ENCODE results near the gene MPI.

MPI gene

GRCh38 chr15:74901612-74902063 is 11.8 kb downstream of the MPI start:
- H3K9ac ChIP-seq (ENCODE audit: low read length in 5 of 5) = peak overlapping the region in 1 of 5 donors; percentile 17
- peaks cover 8 to 73% (median 62%) of the 10 kb centered on the region in 5 donors for H3K36me3 ChIP-seq (ENCODE audit: control insufficient read depth in 5 of 5, insufficient read depth in 5 of 5, low read length in 5 of 5)
- H3K27ac ChIP-seq (ENCODE audit: low read depth, low read length) = peak overlapping the region; percentile 22
- H3K4me3 ChIP-seq (ENCODE audit: low read depth in 1 of 5, low read length in 5 of 5) = no peak overlapping the region
- peaks cover 5 to 48% (median 43%) of the 10 kb centered on the region in 5 donors for H3K4me1 ChIP-seq (ENCODE audit: control insufficient read depth in 5 of 5, insufficient read depth in 5 of 5, low read length in 5 of 5)
- H3K27me3 ChIP-seq (ENCODE audit: control insufficient read depth in 5 of 5, insufficient read depth in 4 of 5, low read length in 5 of 5) = no peaks in the 10 kb centered on the region
- no peaks in the 10 kb centered on the region for H3K9me3 ChIP-seq (ENCODE audit: control insufficient read depth in 5 of 5, low read length in 5 of 5)

- Histone ChIP-seq H3K27me3 (ENCODE audit: control insufficient read depth in 5 of 5, insufficient read depth in 4 of 5, low read length in 5 of 5) (no peaks in the 10 kb centered on the region), H3K36me3 (ENCODE audit: control insufficient read depth in 5 of 5, insufficient read depth in 5 of 5, low read length in 5 of 5) (peaks cover 8 to 66% (median 56%) of the 10 kb centered on the region in 5 donors), H3K9ac (ENCODE audit: low read length in 5 of 5) (peak overlapping the region in 1 of 5 donors; percentile 29), H3K27ac (ENCODE audit: low read depth, low read length) (peak overlapping the region; percentile 22), H3K4me3 (ENCODE audit: low read depth in 1 of 5, low read length in 5 of 5) (no peak overlapping the region), H3K4me1 (ENCODE audit: control insufficient read depth in 5 of 5, insufficient read depth in 5 of 5, low read length in 5 of 5) (peaks cover 5 to 49% (median 48%) of the 10 kb centered on the region in 5 donors), H3K9me3 (ENCODE audit: control insufficient read depth in 5 of 5, low read length in 5 of 5) (no peaks in the 10 kb centered on the region)
Measured at GRCh38 chr15:74902295-74903075, 12.6 kb downstream of the MPI start.

- H3K27ac ChIP-seq (ENCODE audit: low read depth, low read length) = peak overlapping the region; percentile 33
- no peaks in the 10 kb centered on the region for H3K9me3 ChIP-seq (ENCODE audit: control insufficient read depth in 5 of 5, low read length in 5 of 5)
- H3K4me3 ChIP-seq (ENCODE audit: low read depth in 1 of 5, low read length in 5 of 5) = no peak overlapping the region
- H3K4me1 ChIP-seq (ENCODE audit: control insufficient read depth in 5 of 5, insufficient read depth in 5 of 5, low read length in 5 of 5) = peaks cover 5 to 54% (median 51%) of the 10 kb centered on the region in 5 donors
- H3K36me3 ChIP-seq (ENCODE audit: control insufficient read depth in 5 of 5, insufficient read depth in 5 of 5, low read length in 5 of 5) = peaks cover 8 to 56% (median 46%) of the 10 kb centered on the region in 5 donors
- H3K27me3 ChIP-seq (ENCODE audit: control insufficient read depth in 5 of 5, insufficient read depth in 4 of 5, low read length in 5 of 5) = no peaks in the 10 kb centered on the region
- peak overlapping the region in 1 of 5 donors; percentile 17 for H3K9ac ChIP-seq (ENCODE audit: low read length in 5 of 5)
Measured at GRCh38 chr15:74903676-74904075, 13.8 kb downstream of the MPI start.

GRCh38 chr15:74904190-74904805 is 14.5 kb downstream of the MPI start:
- Histone ChIP-seq H3K36me3 (ENCODE audit: control insufficient read depth in 5 of 5, insufficient read depth in 5 of 5, low read length in 5 of 5) (peaks cover 8 to 50% (median 41%) of the 10 kb centered on the region in 5 donors), H3K27ac (ENCODE audit: low read depth, low read length) (no peak overlapping the region)

GRCh38 chr15:74906067-74906449 is 16.2 kb downstream of the MPI start:
- Histone ChIP-seq H3K27ac (ENCODE audit: low read depth, low read length) (peak overlapping the region; percentile 99), H3K4me1 (ENCODE audit: control insufficient read depth in 5 of 5, insufficient read depth in 5 of 5, low read length in 5 of 5) (peaks cover 5 to 50% (median 46%) of the 10 kb centered on the region in 5 donors), H3K9me3 (ENCODE audit: control insufficient read depth in 5 of 5, low read length in 5 of 5) (no peaks in the 10 kb centered on the region), H3K36me3 (ENCODE audit: control insufficient read depth in 5 of 5, insufficient read depth in 5 of 5, low read length in 5 of 5) (peaks cover 5 to 34% (median 26%) of the 10 kb centered on the region in 5 donors), H3K4me3 (ENCODE audit: low read depth in 1 of 5, low read length in 5 of 5) (peak overlapping the region; percentile 73 to 94 (median 84)), H3K27me3 (ENCODE audit: control insufficient read depth in 5 of 5, insufficient read depth in 4 of 5, low read length in 5 of 5) (no peaks in the 10 kb centered on the region), H3K9ac (ENCODE audit: low read length in 5 of 5) (peak overlapping the region; percentile 90 to 97 (median 95))

More at GRCh38 chr15:74904190-74904805, 14.5 kb downstream of the MPI start:
- no peaks in the 10 kb centered on the region for H3K27me3 ChIP-seq (ENCODE audit: control insufficient read depth in 5 of 5, insufficient read depth in 4 of 5, low read length in 5 of 5)
- peaks cover 5 to 54% (median 51%) of the 10 kb centered on the region in 5 donors for H3K4me1 ChIP-seq (ENCODE audit: control insufficient read depth in 5 of 5, insufficient read depth in 5 of 5, low read length in 5 of 5)
- H3K4me3 ChIP-seq (ENCODE audit: low read depth in 1 of 5, low read length in 5 of 5) = no peak overlapping the region
- H3K9me3 ChIP-seq (ENCODE audit: control insufficient read depth in 5 of 5, low read length in 5 of 5) = no peaks in the 10 kb centered on the region
- H3K9ac ChIP-seq (ENCODE audit: low read length in 5 of 5) = peak overlapping the region in 1 of 5 donors; percentile 17

GRCh38 chr15:74906450-74907162 is 16.8 kb downstream of the MPI start, which contains the start of gene FAM219B:
TSS of gene FAM219B (minus strand) at chr15:74906851. CDS start at chr15:74906800, 51 bp downstream.
- peak within 1 kb of the TSS; percentile 90 to 97 (median 95) for H3K9ac ChIP-seq (ENCODE audit: low read length in 5 of 5)
- H3K9me3 ChIP-seq (ENCODE audit: control insufficient read depth in 5 of 5, low read length in 5 of 5) = no peaks in the 10 kb centered on the region
- H3K27ac ChIP-seq (ENCODE audit: low read depth, low read length) = peak within 1 kb of the TSS; percentile 99
- H3K36me3 ChIP-seq (ENCODE audit: control insufficient read depth in 5 of 5, insufficient read depth in 5 of 5, low read length in 5 of 5) = peaks cover 5 to 34% (median 29%) of the 10 kb centered on the region in 5 donors
- peaks cover 5 to 44% (median 41%) of the 10 kb centered on the region in 5 donors for H3K4me1 ChIP-seq (ENCODE audit: control insufficient read depth in 5 of 5, insufficient read depth in 5 of 5, low read length in 5 of 5)
- no peaks in the 10 kb centered on the region for H3K27me3 ChIP-seq (ENCODE audit: control insufficient read depth in 5 of 5, insufficient read depth in 4 of 5, low read length in 5 of 5)
- peak within 1 kb of the TSS; percentile 73 to 94 (median 84) for H3K4me3 ChIP-seq (ENCODE audit: low read depth in 1 of 5, low read length in 5 of 5)

- Histone ChIP-seq H3K27ac (ENCODE audit: low read depth, low read length) (peak overlapping the region; percentile 99), H3K4me1 (ENCODE audit: control insufficient read depth in 5 of 5, insufficient read depth in 5 of 5, low read length in 5 of 5) (peaks cover 5 to 37% (median 34%) of the 10 kb centered on the region in 5 donors), H3K4me3 (ENCODE audit: low read depth in 1 of 5, low read length in 5 of 5) (peak overlapping the region; percentile 73 to 92 (median 79)), H3K9ac (ENCODE audit: low read length in 5 of 5) (peak overlapping the region; percentile 68 to 97 (median 94)), H3K9me3 (ENCODE audit: control insufficient read depth in 5 of 5, low read length in 5 of 5) (no peaks in the 10 kb centered on the region), H3K27me3 (ENCODE audit: control insufficient read depth in 5 of 5, insufficient read depth in 4 of 5, low read length in 5 of 5) (no peaks in the 10 kb centered on the region), H3K36me3 (ENCODE audit: control insufficient read depth in 5 of 5, insufficient read depth in 5 of 5, low read length in 5 of 5) (peaks cover 3 to 33% (median 29%) of the 10 kb centered on the region in 5 donors)
Measured at GRCh38 chr15:74907163-74907870, 17.5 kb downstream of the MPI start.

GRCh38 chr15:74908635-74909034 is 18.8 kb downstream of the MPI start:
- Histone ChIP-seq H3K27ac (ENCODE audit: low read depth, low read length) (no peak overlapping the region), H3K27me3 (ENCODE audit: control insufficient read depth in 5 of 5, insufficient read depth in 4 of 5, low read length in 5 of 5) (no peaks in the 10 kb centered on the region), H3K9ac (ENCODE audit: low read length in 5 of 5) (no peak overlapping the region), H3K4me3 (ENCODE audit: low read depth in 1 of 5, low read length in 5 of 5) (no peak overlapping the region), H3K4me1 (ENCODE audit: control insufficient read depth in 5 of 5, insufficient read depth in 5 of 5, low read length in 5 of 5) (peaks cover 5 to 33% (median 30%) of the 10 kb centered on the region in 5 donors), H3K36me3 (ENCODE audit: control insufficient read depth in 5 of 5, insufficient read depth in 5 of 5, low read length in 5 of 5) (peaks cover 3 to 32% (median 20%) of the 10 kb centered on the region in 5 donors), H3K9me3 (ENCODE audit: control insufficient read depth in 5 of 5, low read length in 5 of 5) (no peaks in the 10 kb centered on the region)

- Histone ChIP-seq H3K27me3 (ENCODE audit: control insufficient read depth in 5 of 5, insufficient read depth in 4 of 5, low read length in 5 of 5) (no peaks in the 10 kb centered on the region), H3K36me3 (ENCODE audit: control insufficient read depth in 5 of 5, insufficient read depth in 5 of 5, low read length in 5 of 5) (peaks cover 0 to 43% (median 26%) of the 10 kb centered on the region in 5 donors), H3K4me1 (ENCODE audit: control insufficient read depth in 5 of 5, insufficient read depth in 5 of 5, low read length in 5 of 5) (peaks cover 0 to 3% (median 0%) of the 10 kb centered on the region in 5 donors), H3K4me3 (ENCODE audit: low read depth in 1 of 5, low read length in 5 of 5) (no peak overlapping the region), H3K9ac (ENCODE audit: low read length in 5 of 5) (peak overlapping the region in 1 of 5 donors; percentile 19), H3K27ac (ENCODE audit: low read depth, low read length) (no peak overlapping the region), H3K9me3 (ENCODE audit: control insufficient read depth in 5 of 5, low read length in 5 of 5) (no peaks in the 10 kb centered on the region)
Measured at GRCh38 chr15:74913041-74913440, 23.2 kb downstream of the MPI start.
